Fibroblast of lung (primary cell): ENCODE data around the gene FXN.

Source experiments
- EZH2 ChIP-seq: IDR thresholded peaks from 2 replicates; pipeline ENCODE4 v1.5.1; 2012; ENCODE audit warnings: low read length, control low read depth, mild to moderate bottlenecking; ENCODE audit errors: missing control alignments
- TF ChIP-seq, protein P1 (sequence below), 2 donors: IDR thresholded peaks in 1 of 2; conservative IDR thresholded peaks in 1 of 2; 1 replicate in 1 of 2; 2 replicates in 1 of 2; pipeline ENCODE4 v1.5.1; 2011 to 2012; ENCODE audit warnings: low read length in 2 of 2, control low read depth in 1 of 2, inconsistent platforms in 1 of 2, low read depth in 1 of 2, mild to moderate bottlenecking in 1 of 2

DNA sequence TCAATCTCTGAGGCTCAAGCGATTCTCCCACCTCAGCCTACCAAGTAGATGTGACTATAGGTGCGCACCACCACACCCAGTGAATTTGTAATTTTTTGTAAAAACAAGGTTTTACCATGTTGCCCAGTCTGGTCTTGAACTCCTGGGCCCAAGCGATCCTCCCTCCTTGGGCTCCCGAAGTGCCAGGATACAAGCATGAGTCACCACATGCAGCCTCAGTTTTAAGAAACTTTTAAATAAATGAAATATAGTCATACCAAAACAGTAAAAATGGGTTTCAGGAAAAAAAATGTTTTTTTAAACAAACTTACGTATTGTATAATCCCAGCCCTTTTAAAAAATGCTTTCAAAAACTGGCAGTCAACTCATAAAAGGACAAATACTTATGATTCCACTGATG lies 26.6 kb downstream of the FXN start:
- TF ChIP-seq, protein P1, sequence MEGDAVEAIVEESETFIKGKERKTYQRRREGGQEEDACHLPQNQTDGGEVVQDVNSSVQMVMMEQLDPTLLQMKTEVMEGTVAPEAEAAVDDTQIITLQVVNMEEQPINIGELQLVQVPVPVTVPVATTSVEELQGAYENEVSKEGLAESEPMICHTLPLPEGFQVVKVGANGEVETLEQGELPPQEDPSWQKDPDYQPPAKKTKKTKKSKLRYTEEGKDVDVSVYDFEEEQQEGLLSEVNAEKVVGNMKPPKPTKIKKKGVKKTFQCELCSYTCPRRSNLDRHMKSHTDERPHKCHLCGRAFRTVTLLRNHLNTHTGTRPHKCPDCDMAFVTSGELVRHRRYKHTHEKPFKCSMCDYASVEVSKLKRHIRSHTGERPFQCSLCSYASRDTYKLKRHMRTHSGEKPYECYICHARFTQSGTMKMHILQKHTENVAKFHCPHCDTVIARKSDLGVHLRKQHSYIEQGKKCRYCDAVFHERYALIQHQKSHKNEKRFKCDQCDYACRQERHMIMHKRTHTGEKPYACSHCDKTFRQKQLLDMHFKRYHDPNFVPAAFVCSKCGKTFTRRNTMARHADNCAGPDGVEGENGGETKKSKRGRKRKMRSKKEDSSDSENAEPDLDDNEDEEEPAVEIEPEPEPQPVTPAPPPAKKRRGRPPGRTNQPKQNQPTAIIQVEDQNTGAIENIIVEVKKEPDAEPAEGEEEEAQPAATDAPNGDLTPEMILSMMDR (conservative IDR thresholded peaks at IDR 0.05 in 1 of 2, IDR thresholded peaks at IDR 0.05 in 1 of 2; ENCODE audit: low read depth in 1 of 2, low read length in 2 of 2), result no peak
- TF ChIP-seq EZH2, result no peak
